ENCODE results near the gene MTMR11.

MTMR11 gene

GRCh38 chr1:149933208-149933607 is 3.5 kb downstream of the MTMR11 start:
- Histone ChIP-seq H3K36me3 (ENCODE audit: insufficient read depth, low read length) (no peaks in the 10 kb centered on the region), H4K20me1 (ENCODE audit: insufficient read depth, low read length) (no peaks in the 10 kb centered on the region), H3K4me3 (ENCODE audit: low read depth, low read length, poor library complexity, severe bottlenecking) (no peak overlapping the region), H3F3A (ENCODE audit: insufficient read depth, low read length) (no peaks in the 10 kb centered on the region), H3K27ac (ENCODE audit: low read depth, low read length, poor library complexity, severe bottlenecking) (no peak overlapping the region), H3K27me3 (ENCODE audit: insufficient read depth, low read length) (no peaks in the 10 kb centered on the region; the same call in 1 of the 2 replicates), H3K9ac (ENCODE audit: low read length) (no peak overlapping the region), H3K9me2 (ENCODE audit: low read depth, low read length) (no peaks in the 10 kb centered on the region), H3K4me1 (ENCODE audit: insufficient read depth, low read length, severe bottlenecking) (peaks cover 6% of the 10 kb centered on the region), H3K79me2 (ENCODE audit: insufficient read depth, low read length) (no peaks in the 10 kb centered on the region), H3K4me2 (ENCODE audit: low read length) (no peak overlapping the region), H3K9me3 (ENCODE audit: low read length) (no peaks in the 10 kb centered on the region), H2AFZ (ENCODE audit: low read length) (no peak overlapping the region)
- TF ChIP-seq CTCF (IDR thresholded peaks at IDR 0.05; ENCODE audit: low read length), result no peak
- TF ChIP-seq EZH2 (IDR thresholded peaks at IDR 0.05; ENCODE audit: borderline replicate concordance, low read length), result no peak

GRCh38 chr1:149932474-149932873 is 4.2 kb downstream of the MTMR11 start:
- H3K9ac ChIP-seq (ENCODE audit: low read length), result no peak overlapping the region
- no peaks in the 10 kb centered on the region for H4K20me1 ChIP-seq (ENCODE audit: insufficient read depth, low read length)
- no peak overlapping the region for H3K27ac ChIP-seq (ENCODE audit: low read depth, low read length, poor library complexity, severe bottlenecking)
- no peak overlapping the region for H2AFZ ChIP-seq (ENCODE audit: low read length)
- H3K4me1 ChIP-seq (ENCODE audit: insufficient read depth, low read length, severe bottlenecking), result peaks cover 8% of the 10 kb centered on the region
- H3K9me2 ChIP-seq (ENCODE audit: low read depth, low read length), result no peaks in the 10 kb centered on the region
- no peaks in the 10 kb centered on the region for H3K36me3 ChIP-seq (ENCODE audit: insufficient read depth, low read length)
- no peaks in the 10 kb centered on the region; the same call in 1 of the 2 replicates for H3K27me3 ChIP-seq (ENCODE audit: insufficient read depth, low read length)
- H3K4me2 ChIP-seq (ENCODE audit: low read length), result no peak overlapping the region
- H3K79me2 ChIP-seq (ENCODE audit: insufficient read depth, low read length), result no peaks in the 10 kb centered on the region
- no peaks in the 10 kb centered on the region for H3K9me3 ChIP-seq (ENCODE audit: low read length)
- H3F3A ChIP-seq (ENCODE audit: insufficient read depth, low read length), result no peaks in the 10 kb centered on the region
- no peak overlapping the region for H3K4me3 ChIP-seq (ENCODE audit: low read depth, low read length, poor library complexity, severe bottlenecking)
- TF ChIP-seq EZH2 (IDR thresholded peaks at IDR 0.05; ENCODE audit: borderline replicate concordance, low read length) (no peak), CTCF (IDR thresholded peaks at IDR 0.05; ENCODE audit: low read length) (no peak)

GRCh38 chr1:149931212-149931790 is 5.4 kb downstream of the MTMR11 start:
- H3K9me3 ChIP-seq (ENCODE audit: low read length), result no peaks in the 10 kb centered on the region
- H4K20me1 ChIP-seq (ENCODE audit: insufficient read depth, low read length), result no peaks in the 10 kb centered on the region
- peaks cover 16% of the 10 kb centered on the region for H3K4me1 ChIP-seq (ENCODE audit: insufficient read depth, low read length, severe bottlenecking)
- no peaks in the 10 kb centered on the region; the same call in 1 of the 2 replicates for H3K27me3 ChIP-seq (ENCODE audit: insufficient read depth, low read length)
- TF ChIP-seq CTCF (IDR thresholded peaks at IDR 0.05; ENCODE audit: low read length) (no peak), EZH2 (IDR thresholded peaks at IDR 0.05; ENCODE audit: borderline replicate concordance, low read length) (no peak)
- H3K4me2 ChIP-seq (ENCODE audit: low read length), result no peak overlapping the region
- H3K79me2 ChIP-seq (ENCODE audit: insufficient read depth, low read length), result peaks cover 8% of the 10 kb centered on the region
- H3K9me2 ChIP-seq (ENCODE audit: low read depth, low read length), result no peaks in the 10 kb centered on the region
- no peak overlapping the region for H2AFZ ChIP-seq (ENCODE audit: low read length)
- no peak overlapping the region for H3K9ac ChIP-seq (ENCODE audit: low read length)
- H3K36me3 ChIP-seq (ENCODE audit: insufficient read depth, low read length), result peaks cover 7% of the 10 kb centered on the region
- no peaks in the 10 kb centered on the region for H3F3A ChIP-seq (ENCODE audit: insufficient read depth, low read length)
- no peak overlapping the region for H3K4me3 ChIP-seq (ENCODE audit: low read depth, low read length, poor library complexity, severe bottlenecking)
- H3K27ac ChIP-seq (ENCODE audit: low read depth, low read length, poor library complexity, severe bottlenecking), result no peak overlapping the region
